SKM-1 (cell line): Measurements from ENCODE around the gene PFKL.
A peak's percentile ranks its signal among the peaks of the same experiment; 100 is the strongest.
"Not testable (repeated sequence)": the region's sequence is repeated elsewhere in the genome, so short reads cannot be mapped to it uniquely, and the experiment has no call there.

ENCODE experiments used
- DNase-seq: peaks from one replicate; lab custom pipeline; 2025; ENCODE audit not compliant: unreplicated experiment; lab: John Stamatoyannopoulos, UW

The PFKL gene

GRCh38 chr21:44337941-44338895 is 38.4 kb downstream of the PFKL start:
- no peak for DNase-seq

- peak; percentile 83 for DNase-seq
Observed at GRCh38 chr21:44338971-44339910, 39.4 kb downstream of the PFKL start, which contains the start of gene CFAP410. TSS of gene CFAP410 (minus strand) at chr21:44339390. CDS start at chr21:44339194, 196 bp downstream.

- DNase-seq: not testable (repeated sequence)
Observed at GRCh38 chr21:44341726-44342458, 42.0 kb downstream of the PFKL start.

GRCh38 chr21:44342981-44343380 is 43.1 kb downstream of the PFKL start:
- DNase-seq: not testable (repeated sequence)

GRCh38 chr21:44344541-44345183 is 44.8 kb downstream of the PFKL start:
- no peak for DNase-seq

- no peak for DNase-seq
Observed at GRCh38 chr21:44345495-44345894, 45.6 kb downstream of the PFKL start.

GRCh38 chr21:44347911-44348451 is 48.1 kb downstream of the PFKL start:
- no peak for DNase-seq

- no peak for DNase-seq
Observed at GRCh38 chr21:44348861-44349260, 49.0 kb downstream of the PFKL start.

GRCh38 chr21:44349416-44349846 is 49.6 kb downstream of the PFKL start:
- DNase-seq: no peak

- no peak for DNase-seq
Observed at GRCh38 chr21:44349847-44350772, 50.3 kb downstream of the PFKL start.

GRCh38 chr21:44350773-44351481 is 51.1 kb downstream of the PFKL start:
- DNase-seq: no peak

GRCh38 chr21:44351535-44352252 is 51.8 kb downstream of the PFKL start:
- DNase-seq: no peak

GRCh38 chr21:44352253-44352860 is 52.5 kb downstream of the PFKL start:
- DNase-seq: no peak

GRCh38 chr21:44353191-44353970 is 53.5 kb downstream of the PFKL start, which contains the start of gene TRPM2:
TSS of gene TRPM2 (plus strand) at chr21:44353621. CDS start at chr21:44353701, 80 bp downstream.
- DNase-seq: peak; percentile 91

GRCh38 chr21:44354001-44354405 is 54.1 kb downstream of the PFKL start:
- DNase-seq: peak; percentile 97
